ENCODE measurements around the gene ZNF740.
A peak's percentile ranks its signal among the peaks of the same experiment; 100 is the strongest.

The ZNF740 gene

GRCh38 chr12:53180220-53180930 is at the start of gene ZNF740, which contains the start of gene CSAD:
Gene ZNF740 (plus strand): TSS chr12:53180722. CDS start chr12:53181984, 1,262 bp downstream.
Gene CSAD (minus strand): TSS chr12:53180925. CDS start chr12:53173470, 7,455 bp downstream.
- ATAC-seq (replicated peaks; ENCODE audit: extremely low read depth, poor library complexity, severe bottlenecking) (peak; percentile 99), DNase-seq (ENCODE audit: low spot score in 2 of 2) (peak; percentile 88 to 94)
- H3K4me1 Mint-ChIP-seq = peaks cover 49% of the 10 kb centered on the region
- no peaks in the 10 kb centered on the region for H3K27me3 Mint-ChIP-seq
- peak within 1 kb of the TSS; percentile 93 for H3K27ac Mint-ChIP-seq (ENCODE audit: low read depth)
- H3K4me3 Mint-ChIP-seq = peak within 1 kb of the TSS; percentile 91
- H3K9me3 Mint-ChIP-seq = no peaks in the 10 kb centered on the region
- peaks cover 23% of the 10 kb centered on the region for H3K36me3 Mint-ChIP-seq (ENCODE audit: insufficient read depth)

- DNase-seq (ENCODE audit: low spot score in 2 of 2) (no peak), ATAC-seq (replicated peaks; ENCODE audit: extremely low read depth, poor library complexity, severe bottlenecking) (no peak)
- H3K27ac Mint-ChIP-seq (ENCODE audit: low read depth) = no peak overlapping the region
- no peak overlapping the region for H3K4me3 Mint-ChIP-seq
- peaks cover 11% of the 10 kb centered on the region for H3K27me3 Mint-ChIP-seq
- no peaks in the 10 kb centered on the region for H3K9me3 Mint-ChIP-seq
- no peaks in the 10 kb centered on the region for H3K4me1 Mint-ChIP-seq
- H3K36me3 Mint-ChIP-seq (ENCODE audit: insufficient read depth) = peaks cover 2% of the 10 kb centered on the region
Measured at GRCh38 chr12:53131844-53132243, 48.7 kb upstream of the ZNF740 start.

- DNase-seq (ENCODE audit: low spot score in 2 of 2) = no peak
- no peak for ATAC-seq (replicated peaks; ENCODE audit: extremely low read depth, poor library complexity, severe bottlenecking)
- no peak overlapping the region for H3K4me3 Mint-ChIP-seq
- H3K27me3 Mint-ChIP-seq = peaks cover 25% of the 10 kb centered on the region
- H3K27ac Mint-ChIP-seq (ENCODE audit: low read depth) = no peak overlapping the region
- H3K4me1 Mint-ChIP-seq = no peaks in the 10 kb centered on the region
- H3K36me3 Mint-ChIP-seq (ENCODE audit: insufficient read depth) = no peaks in the 10 kb centered on the region
- H3K9me3 Mint-ChIP-seq = no peaks in the 10 kb centered on the region
Measured at GRCh38 chr12:53133722-53134121, 46.8 kb upstream of the ZNF740 start.

- DNase-seq (ENCODE audit: low spot score in 2 of 2) (no peak), ATAC-seq (replicated peaks; ENCODE audit: extremely low read depth, poor library complexity, severe bottlenecking) (no peak)
- Mint-ChIP-seq H3K27me3 (peaks cover 9% of the 10 kb centered on the region), H3K36me3 (ENCODE audit: insufficient read depth) (no peaks in the 10 kb centered on the region), H3K4me3 (no peak overlapping the region), H3K27ac (ENCODE audit: low read depth) (no peak overlapping the region), H3K9me3 (no peaks in the 10 kb centered on the region), H3K4me1 (no peaks in the 10 kb centered on the region)
Measured at GRCh38 chr12:53143355-53143754, 37.2 kb upstream of the ZNF740 start.

GRCh38 chr12:53145383-53146260 is 34.9 kb upstream of the ZNF740 start:
- DNase-seq (ENCODE audit: low spot score in 2 of 2) = no peak
- Mint-ChIP-seq H3K27me3 (no peaks in the 10 kb centered on the region), H3K27ac (ENCODE audit: low read depth) (no peak overlapping the region), H3K9me3 (no peaks in the 10 kb centered on the region), H3K4me1 (no peaks in the 10 kb centered on the region), H3K4me3 (no peak overlapping the region), H3K36me3 (ENCODE audit: insufficient read depth) (no peaks in the 10 kb centered on the region)
- ATAC-seq (replicated peaks; ENCODE audit: extremely low read depth, poor library complexity, severe bottlenecking) = no peak

- no peaks in the 10 kb centered on the region for H3K9me3 Mint-ChIP-seq
- no peak for ATAC-seq (replicated peaks; ENCODE audit: extremely low read depth, poor library complexity, severe bottlenecking)
Measured at GRCh38 chr12:53147181-53147580, 33.3 kb upstream of the ZNF740 start.

GRCh38 chr12:53147653-53148052 is 32.9 kb upstream of the ZNF740 start:
- no peak overlapping the region for H3K27ac Mint-ChIP-seq (ENCODE audit: low read depth)
- peaks cover 2% of the 10 kb centered on the region for H3K36me3 Mint-ChIP-seq (ENCODE audit: insufficient read depth)
- H3K27me3 Mint-ChIP-seq = no peaks in the 10 kb centered on the region
- H3K4me3 Mint-ChIP-seq = no peak overlapping the region
- H3K4me1 Mint-ChIP-seq = no peaks in the 10 kb centered on the region
- no peak for DNase-seq (ENCODE audit: low spot score in 2 of 2)
- no peak for ATAC-seq (replicated peaks; ENCODE audit: extremely low read depth, poor library complexity, severe bottlenecking)
- no peaks in the 10 kb centered on the region for H3K9me3 Mint-ChIP-seq

More at GRCh38 chr12:53147181-53147580, 33.3 kb upstream of the ZNF740 start:
- no peaks in the 10 kb centered on the region for H3K27me3 Mint-ChIP-seq
- no peaks in the 10 kb centered on the region for H3K4me1 Mint-ChIP-seq
- H3K27ac Mint-ChIP-seq (ENCODE audit: low read depth) = no peak overlapping the region
- H3K36me3 Mint-ChIP-seq (ENCODE audit: insufficient read depth) = peaks cover 2% of the 10 kb centered on the region
- no peak overlapping the region for H3K4me3 Mint-ChIP-seq
- no peak for DNase-seq (ENCODE audit: low spot score in 2 of 2)

- Mint-ChIP-seq H3K27me3 (no peaks in the 10 kb centered on the region), H3K27ac (ENCODE audit: low read depth) (no peak overlapping the region), H3K4me3 (no peak overlapping the region), H3K36me3 (ENCODE audit: insufficient read depth) (peaks cover 2% of the 10 kb centered on the region), H3K9me3 (no peaks in the 10 kb centered on the region), H3K4me1 (no peaks in the 10 kb centered on the region)
- ATAC-seq (replicated peaks; ENCODE audit: extremely low read depth, poor library complexity, severe bottlenecking) (no peak), DNase-seq (ENCODE audit: low spot score in 2 of 2) (no peak)
Measured at GRCh38 chr12:53151039-53151438, 29.5 kb upstream of the ZNF740 start.

- DNase-seq (ENCODE audit: low spot score in 2 of 2) = no peak
- H3K4me1 Mint-ChIP-seq = no peaks in the 10 kb centered on the region
- H3K9me3 Mint-ChIP-seq = no peaks in the 10 kb centered on the region
- no peak overlapping the region for H3K27ac Mint-ChIP-seq (ENCODE audit: low read depth)
- H3K27me3 Mint-ChIP-seq = no peaks in the 10 kb centered on the region
- H3K4me3 Mint-ChIP-seq = no peak overlapping the region
- ATAC-seq (replicated peaks; ENCODE audit: extremely low read depth, poor library complexity, severe bottlenecking) = no peak
- peaks cover 2% of the 10 kb centered on the region for H3K36me3 Mint-ChIP-seq (ENCODE audit: insufficient read depth)
Measured at GRCh38 chr12:53152390-53152789, 28.1 kb upstream of the ZNF740 start.

GRCh38 chr12:53159195-53159839 is 21.2 kb upstream of the ZNF740 start:
- ATAC-seq (replicated peaks; ENCODE audit: extremely low read depth, poor library complexity, severe bottlenecking) = peak; percentile 98
- H3K27ac Mint-ChIP-seq (ENCODE audit: low read depth) = peak overlapping the region; percentile 30
- peak; percentile 84 to 85 for DNase-seq (ENCODE audit: low spot score in 2 of 2)
- no peaks in the 10 kb centered on the region for H3K27me3 Mint-ChIP-seq
- peaks cover 9% of the 10 kb centered on the region for H3K4me1 Mint-ChIP-seq
- no peak overlapping the region for H3K4me3 Mint-ChIP-seq
- no peaks in the 10 kb centered on the region for H3K9me3 Mint-ChIP-seq
- H3K36me3 Mint-ChIP-seq (ENCODE audit: insufficient read depth) = no peaks in the 10 kb centered on the region

GRCh38 chr12:53160000-53160399 is 20.5 kb upstream of the ZNF740 start:
- peaks cover 9% of the 10 kb centered on the region for H3K4me1 Mint-ChIP-seq
- DNase-seq (ENCODE audit: low spot score in 2 of 2) (no peak), ATAC-seq (replicated peaks; ENCODE audit: extremely low read depth, poor library complexity, severe bottlenecking) (no peak)
- H3K27ac Mint-ChIP-seq (ENCODE audit: low read depth) = no peak overlapping the region
- H3K27me3 Mint-ChIP-seq = no peaks in the 10 kb centered on the region
- no peaks in the 10 kb centered on the region for H3K9me3 Mint-ChIP-seq
- H3K36me3 Mint-ChIP-seq (ENCODE audit: insufficient read depth) = no peaks in the 10 kb centered on the region
- H3K4me3 Mint-ChIP-seq = no peak overlapping the region

GRCh38 chr12:53160673-53161072 is 19.8 kb upstream of the ZNF740 start:
- H3K27me3 Mint-ChIP-seq = no peaks in the 10 kb centered on the region
- ATAC-seq (replicated peaks; ENCODE audit: extremely low read depth, poor library complexity, severe bottlenecking) = no peak
- no peaks in the 10 kb centered on the region for H3K36me3 Mint-ChIP-seq (ENCODE audit: insufficient read depth)
- no peak overlapping the region for H3K4me3 Mint-ChIP-seq
- H3K4me1 Mint-ChIP-seq = peaks cover 9% of the 10 kb centered on the region
- no peak for DNase-seq (ENCODE audit: low spot score in 2 of 2)
- H3K27ac Mint-ChIP-seq (ENCODE audit: low read depth) = no peak overlapping the region
- no peaks in the 10 kb centered on the region for H3K9me3 Mint-ChIP-seq

All from central memory CD8-positive, alpha-beta T cell (primary cell).